GM12872 (cell line): ENCODE measurements around the gene IQCK.

ENCODE experiments used
- TF ChIP-seq, protein P1 (sequence below): IDR thresholded peaks from 3 replicates; pipeline ENCODE4 v1.5.1; 2011; ENCODE audit warnings: low read depth, mild to moderate bottlenecking, low read length, moderate library complexity; ENCODE audit not compliant: insufficient read depth

Gene IQCK

DNA sequence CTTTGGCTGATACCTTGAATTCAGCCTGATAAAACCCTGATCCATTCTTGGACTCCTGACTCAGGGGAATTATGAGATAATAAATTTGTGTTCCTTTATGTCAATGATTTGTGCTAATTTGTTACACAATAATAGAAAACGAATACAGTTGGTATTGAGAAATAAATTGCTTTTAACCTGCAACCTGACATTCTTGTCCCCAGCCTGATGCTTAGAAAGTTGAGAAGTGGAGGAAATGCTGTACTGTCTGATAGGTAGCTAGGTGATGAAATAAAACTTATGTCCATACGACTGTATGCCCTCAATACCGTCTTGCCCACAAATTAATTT, 10.5 kb downstream of the IQCK start:
- TF ChIP-seq, protein P1, sequence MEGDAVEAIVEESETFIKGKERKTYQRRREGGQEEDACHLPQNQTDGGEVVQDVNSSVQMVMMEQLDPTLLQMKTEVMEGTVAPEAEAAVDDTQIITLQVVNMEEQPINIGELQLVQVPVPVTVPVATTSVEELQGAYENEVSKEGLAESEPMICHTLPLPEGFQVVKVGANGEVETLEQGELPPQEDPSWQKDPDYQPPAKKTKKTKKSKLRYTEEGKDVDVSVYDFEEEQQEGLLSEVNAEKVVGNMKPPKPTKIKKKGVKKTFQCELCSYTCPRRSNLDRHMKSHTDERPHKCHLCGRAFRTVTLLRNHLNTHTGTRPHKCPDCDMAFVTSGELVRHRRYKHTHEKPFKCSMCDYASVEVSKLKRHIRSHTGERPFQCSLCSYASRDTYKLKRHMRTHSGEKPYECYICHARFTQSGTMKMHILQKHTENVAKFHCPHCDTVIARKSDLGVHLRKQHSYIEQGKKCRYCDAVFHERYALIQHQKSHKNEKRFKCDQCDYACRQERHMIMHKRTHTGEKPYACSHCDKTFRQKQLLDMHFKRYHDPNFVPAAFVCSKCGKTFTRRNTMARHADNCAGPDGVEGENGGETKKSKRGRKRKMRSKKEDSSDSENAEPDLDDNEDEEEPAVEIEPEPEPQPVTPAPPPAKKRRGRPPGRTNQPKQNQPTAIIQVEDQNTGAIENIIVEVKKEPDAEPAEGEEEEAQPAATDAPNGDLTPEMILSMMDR = no peak

DNA sequence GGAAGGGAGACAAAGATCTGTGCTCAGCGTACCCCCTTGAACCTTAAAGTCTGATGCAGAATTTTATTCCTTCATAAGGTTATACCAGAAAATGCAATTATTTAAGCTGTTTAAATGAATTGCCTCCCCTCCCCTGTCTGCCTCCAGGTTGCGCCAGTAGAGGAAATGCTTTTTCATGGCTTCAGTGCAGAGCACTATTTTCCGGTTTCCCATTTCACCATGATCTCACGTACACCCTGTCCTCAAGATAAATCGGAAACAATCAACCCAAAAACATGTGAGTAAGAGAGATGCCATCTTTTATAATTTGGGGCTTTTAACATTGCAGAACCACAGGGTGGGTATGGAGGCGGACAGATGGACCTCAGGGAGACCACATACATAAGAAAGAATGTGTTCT, 15.5 kb downstream of the IQCK start:
- TF ChIP-seq, protein P1 = no peak

DNA sequence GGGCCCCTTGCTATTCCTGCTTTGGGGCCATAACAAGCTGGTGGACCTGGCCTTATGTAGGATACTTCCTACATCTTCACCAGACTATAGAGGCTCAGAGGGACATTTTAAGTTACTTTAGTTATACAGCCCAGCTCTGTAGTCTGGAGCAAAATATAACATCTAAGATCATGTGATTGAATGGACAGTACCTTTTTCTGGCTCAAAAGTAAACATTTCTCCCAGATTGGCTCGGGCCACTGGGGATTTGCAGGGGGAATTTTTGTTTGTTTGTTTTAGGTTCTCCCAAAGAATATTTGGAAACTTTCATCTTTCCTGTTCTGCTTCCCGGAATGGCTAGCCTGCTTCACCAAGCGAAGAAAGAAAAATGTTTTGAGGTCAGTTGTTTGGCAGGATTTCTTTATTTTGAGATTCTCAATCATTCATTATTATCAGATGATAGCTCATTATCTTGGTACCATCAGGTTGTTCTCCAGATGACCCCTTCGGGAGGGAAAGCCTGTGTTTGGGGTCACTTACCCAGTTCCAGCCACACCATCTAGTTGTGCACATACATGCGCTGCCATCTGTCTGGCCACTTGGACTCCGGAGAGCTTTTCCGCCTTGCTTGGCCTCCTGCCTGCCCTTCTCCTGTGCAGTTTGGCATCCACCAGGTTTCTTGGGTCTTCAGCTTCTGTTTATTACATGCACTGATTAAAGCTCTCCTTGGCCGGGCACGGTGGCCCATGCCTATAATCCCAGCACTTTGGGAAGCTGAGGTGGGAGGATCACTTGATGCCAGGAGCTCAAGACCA, 17.2 kb downstream of the IQCK start:
- TF ChIP-seq, protein P1 = no peak

DNA sequence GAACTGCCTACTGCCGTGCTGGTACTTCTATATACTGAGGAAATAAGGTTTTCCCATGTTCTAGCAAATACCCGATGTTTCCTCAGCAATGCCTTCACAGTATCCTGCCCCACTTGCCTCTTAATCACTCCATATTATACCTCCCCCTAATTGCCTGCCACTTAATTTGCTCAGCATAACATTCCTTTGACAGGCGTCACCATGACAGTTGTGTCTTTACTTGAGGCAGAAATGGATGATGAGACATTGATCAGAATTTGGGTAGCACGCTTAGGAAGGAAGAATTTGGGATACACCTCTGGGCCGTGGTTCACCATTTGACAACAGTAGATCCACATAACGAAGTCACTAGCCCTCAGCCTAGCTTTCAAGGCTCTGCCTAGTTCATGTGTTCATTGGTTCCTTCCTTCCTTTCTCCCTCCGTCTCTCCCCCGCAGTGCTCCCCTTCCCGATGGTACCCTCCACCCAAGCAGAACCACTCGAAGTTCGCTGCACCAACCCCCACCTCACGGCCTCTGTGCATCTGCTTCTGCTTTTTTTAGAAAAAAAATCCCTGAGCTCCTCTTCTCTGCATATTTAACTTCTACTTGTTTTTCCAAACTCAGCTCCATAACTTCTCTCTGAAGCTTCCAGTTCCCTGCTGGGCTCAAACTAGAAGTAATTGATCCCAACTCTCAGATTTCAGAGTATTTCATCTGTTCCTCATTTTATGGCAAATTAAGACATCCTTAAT, 19.4 kb downstream of the IQCK start:
- TF ChIP-seq, protein P1 = no peak

DNA sequence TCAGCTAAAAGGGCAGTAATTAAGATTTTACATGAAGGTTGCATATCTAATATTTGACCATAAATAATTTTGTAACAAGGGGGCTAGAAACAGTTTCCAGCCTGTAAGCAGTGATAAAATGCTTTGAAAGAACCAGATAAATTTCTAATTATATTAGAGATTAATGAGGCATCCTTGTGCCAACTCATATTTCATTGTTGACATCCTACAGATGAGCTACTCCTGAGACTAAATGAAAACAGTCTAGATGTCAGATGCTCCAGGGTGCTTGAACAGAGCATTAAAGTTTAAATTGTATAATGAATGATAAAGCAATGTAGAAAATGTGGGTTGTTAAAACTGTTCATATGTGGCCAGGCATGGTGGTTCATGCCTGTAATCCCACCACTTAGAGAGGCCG, 23.3 kb downstream of the IQCK start:
- TF ChIP-seq, protein P1 = no peak

DNA sequence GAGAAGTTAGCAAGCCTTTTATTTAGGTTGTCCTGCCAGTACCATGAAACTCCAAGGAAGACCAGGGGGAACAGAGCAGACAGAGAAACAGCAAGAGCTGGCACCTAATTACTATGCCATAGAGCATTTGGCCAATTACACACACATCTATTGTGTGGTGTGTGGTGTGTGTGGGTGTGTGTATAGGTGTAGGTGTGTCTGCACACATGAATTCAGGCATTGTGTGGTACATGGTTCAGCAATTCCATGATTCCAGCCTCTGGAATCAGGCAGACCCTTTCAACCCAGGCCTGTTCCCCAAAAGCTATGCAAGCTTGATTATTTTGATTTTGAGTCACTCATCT, 25.7 kb downstream of the IQCK start:
- TF ChIP-seq, protein P1 = no peak

DNA sequence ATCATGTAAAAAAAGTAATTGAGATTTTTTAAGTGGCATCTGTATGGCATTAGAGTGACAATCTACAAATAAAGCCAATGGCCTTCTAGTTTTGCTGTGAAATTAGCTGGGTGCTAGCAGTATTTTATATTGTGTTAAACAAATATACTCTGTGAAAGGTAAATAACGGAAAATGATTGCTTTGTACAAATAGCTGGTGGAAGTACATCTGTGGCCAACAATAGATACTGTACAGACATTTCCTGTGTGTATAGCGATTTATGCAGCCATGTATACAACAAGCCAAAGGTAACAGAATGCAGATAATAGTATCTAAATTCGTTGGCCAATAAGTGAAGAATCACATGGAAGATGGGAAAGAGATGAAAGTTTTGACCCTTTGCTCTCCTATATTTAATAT, 26.6 kb downstream of the IQCK start:
- TF ChIP-seq, protein P1 = no peak
